Hepatocyte (in vitro differentiated cells): ENCODE results near the gene PTPRN2. TPM values are rescaled to one million over a fixed set of nuclear protein-coding genes. Genes with fewer than 3 reads are reported as not detected.

Experiments
- DNase-seq: peaks from one replicate; pipeline ENCODE4 v3.0.0-alpha.2; 2016; ENCODE audit warnings: low spot score
- H2AFZ ChIP-seq: fragments of 200-600 bp; sonication (generic); 2 replicates; pipeline ENCODE4 v1.6.0; 2016; ENCODE audit warnings: antibody characterized with exemption, mild to moderate bottlenecking
- H3K27ac ChIP-seq: fragments of 200-600 bp; sonication (generic); 2 replicates; pipeline ENCODE4 v1.5.1; 2016; ENCODE audit warnings: mild to moderate bottlenecking
- H3K27me3 ChIP-seq: fragments of 200-600 bp; sonication (generic); 2 replicates; pipeline ENCODE4 v1.6.1; 2016
- H3K36me3 ChIP-seq: fragments of 200-600 bp; sonication (generic); replicated peaks from 2 replicates; pipeline ENCODE4 v1.5.1; 2016; ENCODE audit warnings: low read depth; ENCODE audit not compliant: insufficient read depth
- H3K4me1 ChIP-seq: fragments of 200-600 bp; sonication (generic); 2 replicates; pipeline ENCODE4 v1.5.1; 2016; ENCODE audit warnings: mild to moderate bottlenecking, moderate library complexity; ENCODE audit not compliant: insufficient read depth
- H3K4me2 ChIP-seq: fragments of 200-600 bp; sonication (generic); 2 replicates; pipeline ENCODE4 v1.6.0; 2016
- H3K4me3 ChIP-seq: fragments of 200-600 bp; sonication (generic); 2 replicates; pipeline ENCODE4 v1.5.1; 2016; ENCODE audit warnings: mild to moderate bottlenecking
- H3K79me2 ChIP-seq: fragments of 200-600 bp; sonication (generic); 2 replicates; pipeline ENCODE4 v1.6.0; 2017; ENCODE audit warnings: mild to moderate bottlenecking
- H3K9me2 ChIP-seq: fragments of 200-600 bp; sonication (generic); replicated peaks from 2 replicates; pipeline ENCODE4 v1.6.0; 2017; ENCODE audit warnings: mild to moderate bottlenecking; ENCODE audit not compliant: insufficient read depth
- H3K9me3 ChIP-seq: fragments of 200-600 bp; sonication (generic); 2 replicates; pipeline ENCODE4 v1.5.1; 2016; ENCODE audit warnings: low read depth, mild to moderate bottlenecking
- H4K20me1 ChIP-seq: fragments of 200-600 bp; sonication (generic); 2 replicates; pipeline ENCODE4 v1.6.0; 2016; ENCODE audit warnings: mild to moderate bottlenecking; ENCODE audit not compliant: insufficient read depth, poor library complexity, severe bottlenecking
- CTCF ChIP-seq: fragments of 200-600 bp; sonication (generic); IDR thresholded peaks from 2 replicates; pipeline ENCODE4 v1.5.1; 2016; ENCODE audit warnings: antibody characterized with exemption, mild to moderate bottlenecking; ENCODE audit not compliant: poor library complexity
- EZH2 ChIP-seq: fragments of 200-600 bp; sonication (generic); IDR thresholded peaks from 2 replicates; pipeline ENCODE4 v1.6.1; 2016; ENCODE audit warnings: antibody characterized with exemption, mild to moderate bottlenecking, borderline replicate concordance
- EZH2phosphoT487 ChIP-seq: fragments of 200-600 bp; sonication (generic); IDR thresholded peaks from one replicate; pipeline ENCODE4 v1.6.1; 2018; ENCODE audit warnings: antibody characterized with exemption, mild to moderate bottlenecking, low read depth, moderate library complexity; ENCODE audit not compliant: unreplicated experiment, severe bottlenecking
- WGBS: methylation state at CpG from one replicate; pipeline ENCODE4 v1.1.6; 2016; ENCODE audit warnings: low lambda C conversion rate; ENCODE audit errors: missing lambda C conversion rate; 5-methylcytosine and 5-hydroxymethylcytosine counted together
- polyA plus RNA-seq: library from polyadenylated mRNA; unstranded; fragments of >200 nt; fragmentation: Nextera tagmentation; extraction: Ambion mirVana; gene quantifications from 2 replicates; pipeline ENCODE4 v1.2.1, GENCODE V29; 2016
- total RNA-seq: library from RNA; depleted of rRNA; stranded (reverse); fragments of >200 nt; gene quantifications from 2 replicates; pipeline ENCODE4 v1.2.3, GENCODE V29; 2014

PTPRN2 gene
- total and polyA plus RNA-seq, 2 experiments from 2014 or later, result 2.1 to 3.3 TPM

- no peak for DNase-seq
- Histone ChIP-seq H3K27ac (no peak overlapping the region), H3K9me3 (no peaks in the 10 kb centered on the region), H3K4me3 (no peak overlapping the region), H3K27me3 (peaks cover 23% of the 10 kb centered on the region), H3K4me2 (no peak overlapping the region), H3K36me3 (no peaks in the 10 kb centered on the region), H4K20me1 (no peaks in the 10 kb centered on the region), H3K9me2 (no peaks in the 10 kb centered on the region), H3K79me2 (no peaks in the 10 kb centered on the region), H2AFZ (no peak overlapping the region), H3K4me1 (no peaks in the 10 kb centered on the region)
- TF ChIP-seq EZH2phosphoT487 (no peak), CTCF (no peak), EZH2 (no peak)
- 87% methylated on average over 20 of the region's 21 CpGs for WGBS
Measured at GRCh38 chr7:157633465-157634185, 954.0 kb downstream of the PTPRN2 start.

DNA sequence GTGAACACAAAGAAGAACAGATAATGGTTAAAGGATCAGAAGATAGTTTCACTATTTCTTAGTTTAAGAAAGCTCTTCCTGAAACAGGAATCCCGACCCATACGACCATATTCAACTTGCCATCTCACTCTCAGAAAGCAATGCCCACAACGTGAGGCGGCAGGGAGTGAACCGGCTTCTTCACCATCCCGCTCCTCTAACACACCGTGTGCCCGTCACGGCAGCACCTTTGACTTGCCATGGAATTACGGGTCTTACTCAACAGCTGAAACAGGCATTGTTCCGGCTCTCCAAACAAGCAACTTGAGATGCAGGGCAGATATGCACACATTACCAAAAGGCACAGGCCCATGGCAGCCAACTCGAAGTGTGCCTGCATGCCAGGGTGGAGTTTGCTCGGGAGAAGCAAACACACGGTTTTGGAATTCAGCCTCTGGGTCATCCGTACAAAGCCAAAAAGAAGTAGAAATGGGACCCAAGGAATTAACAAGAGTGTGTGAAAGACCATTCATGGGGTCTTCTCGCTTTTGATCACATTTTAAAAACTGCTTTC lies 957.2 kb downstream of the PTPRN2 start:
- Histone ChIP-seq H3K4me3 (no peak overlapping the region), H4K20me1 (no peaks in the 10 kb centered on the region), H3K27me3 (peaks cover 16% of the 10 kb centered on the region), H3K36me3 (no peaks in the 10 kb centered on the region), H3K9me3 (no peaks in the 10 kb centered on the region), H3K9me2 (no peaks in the 10 kb centered on the region), H2AFZ (no peak overlapping the region), H3K79me2 (no peaks in the 10 kb centered on the region), H3K4me1 (no peaks in the 10 kb centered on the region), H3K4me2 (no peak overlapping the region), H3K27ac (no peak overlapping the region)
- 84% methylated on average over 16 of the region's 16 CpGs for WGBS
- TF ChIP-seq CTCF (no peak), EZH2phosphoT487 (no peak), EZH2 (no peak)
- DNase-seq, result no peak

DNA sequence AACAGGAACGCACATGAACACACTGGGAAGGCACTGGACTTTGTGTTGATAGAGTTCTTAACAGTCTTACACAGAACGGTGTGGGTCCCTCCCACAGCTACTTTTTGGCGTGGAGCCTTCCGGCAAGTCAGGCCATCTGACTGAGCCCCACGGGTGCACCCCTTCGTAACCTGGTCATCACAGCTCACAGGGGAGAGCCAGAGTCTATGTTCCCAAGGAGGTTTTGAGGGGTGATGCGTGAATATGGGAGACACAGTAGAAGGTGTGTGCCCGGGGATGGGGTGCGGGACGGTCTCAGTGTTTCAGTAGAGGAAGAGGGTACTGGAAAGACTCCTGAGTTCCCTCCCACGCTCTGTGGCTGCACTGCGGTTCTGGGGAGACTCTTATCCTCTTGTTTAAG lies 959.2 kb downstream of the PTPRN2 start:
- H3K9me3 ChIP-seq, result no peaks in the 10 kb centered on the region
- H3K9me2 ChIP-seq, result no peaks in the 10 kb centered on the region
- no peak overlapping the region for H3K27ac ChIP-seq
- H3K4me2 ChIP-seq, result no peak overlapping the region
- no peak for TF ChIP-seq EZH2phosphoT487
- TF ChIP-seq EZH2, result no peak
- no peak for TF ChIP-seq CTCF
- WGBS, result 85% methylated on average over 12 of the region's 12 CpGs
- no peaks in the 10 kb centered on the region for H3K4me1 ChIP-seq
- H3K79me2 ChIP-seq, result no peaks in the 10 kb centered on the region
- H3K27me3 ChIP-seq, result peaks cover 16% of the 10 kb centered on the region
- DNase-seq, result no peak
- H2AFZ ChIP-seq, result no peak overlapping the region
- H4K20me1 ChIP-seq, result no peaks in the 10 kb centered on the region
- H3K36me3 ChIP-seq, result no peaks in the 10 kb centered on the region
- H3K4me3 ChIP-seq, result no peak overlapping the region
